GM19468 (cell line): ENCODE data around the gene PBX3.

ENCODE experiments used
- ATAC-seq: cut with Tn5 transposase; IDR thresholded peaks from one replicate; pipeline ENCODE4 v1.9.1; 2021; ENCODE audit warnings: mild to moderate bottlenecking, moderate library complexity, moderate number of reproducible peaks; ENCODE audit not compliant: unreplicated experiment; ENCODE audit errors: extremely low read depth

PBX3 gene

GRCh38 chr9:125929846-125930245, 182.7 kb downstream of the PBX3 start:
- ATAC-seq, result no peak

DNA sequence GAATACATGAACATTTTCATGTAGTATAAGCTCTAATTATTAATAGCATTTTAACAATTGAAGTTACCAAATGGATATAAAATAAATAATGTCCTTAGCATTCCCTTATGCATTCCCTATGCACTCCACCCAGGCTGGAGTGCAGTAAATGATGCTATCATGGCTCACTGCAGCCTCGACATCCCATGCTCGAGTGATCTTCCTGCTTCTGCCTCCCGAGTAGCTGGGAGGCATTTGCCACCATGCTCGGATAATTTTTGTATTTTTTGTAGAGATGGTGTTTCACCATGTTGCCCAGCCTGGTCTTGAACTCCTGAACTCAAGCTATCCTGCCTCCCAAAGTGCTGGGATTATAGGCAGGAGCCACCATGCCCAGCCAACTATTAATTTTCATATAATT, 184.0 kb downstream of the PBX3 start:
- no peak for ATAC-seq

DNA sequence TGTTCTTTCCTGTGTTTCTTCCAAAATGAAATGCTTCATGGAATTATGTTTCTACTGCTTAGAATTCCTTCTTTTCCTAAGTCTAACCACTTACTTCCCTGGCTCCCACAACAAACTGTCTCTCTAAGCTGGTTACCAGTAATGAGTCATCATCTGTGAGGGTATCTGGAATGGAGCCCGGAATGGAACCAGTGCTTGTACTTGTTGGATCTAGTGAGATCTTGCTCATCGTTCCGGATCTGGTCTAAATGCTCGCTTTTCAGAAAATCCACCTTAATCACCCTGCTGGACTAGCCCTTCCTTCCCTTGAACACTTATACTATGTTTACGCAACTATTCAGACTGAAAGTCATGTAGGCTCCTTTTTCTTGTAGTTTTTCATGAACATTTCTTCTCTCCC, 184.8 kb downstream of the PBX3 start:
- no peak for ATAC-seq

DNA sequence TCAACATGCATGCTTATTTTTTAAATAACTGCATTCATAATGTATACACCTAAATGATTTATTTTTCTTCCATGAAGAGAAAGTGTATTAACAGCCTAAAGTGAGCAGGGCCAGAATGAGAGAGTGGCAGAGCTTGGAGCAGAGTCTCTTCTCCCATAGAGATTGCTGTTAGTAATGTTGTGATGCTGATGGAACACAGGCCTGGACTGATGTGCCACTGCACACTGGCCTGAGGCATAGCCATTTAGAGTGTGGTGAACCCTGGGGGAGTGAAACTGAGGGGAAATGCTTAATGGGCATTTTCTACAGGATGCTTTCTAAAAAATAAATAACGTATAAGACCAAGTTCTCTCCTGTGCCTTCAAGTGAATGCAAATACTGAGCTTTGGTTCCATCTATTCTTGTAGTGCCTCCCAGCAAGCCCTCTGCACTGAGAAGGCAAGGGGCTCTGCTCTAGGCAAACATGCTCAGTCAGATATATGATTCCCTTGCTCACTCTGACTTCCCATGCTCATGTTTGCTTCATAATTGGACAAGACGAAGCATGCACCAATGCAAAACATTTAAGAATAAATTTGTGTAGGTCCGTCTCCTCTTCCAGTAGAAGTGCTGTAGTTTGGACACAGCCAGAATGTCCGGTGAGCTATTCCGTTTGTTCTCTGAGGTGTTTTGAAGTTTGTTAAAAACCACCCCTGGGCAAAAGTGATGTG, 185.7 kb downstream of the PBX3 start:
- no peak for ATAC-seq

GRCh38 chr9:125942125-125942524, 195.0 kb downstream of the PBX3 start:
- ATAC-seq, result no peak

DNA sequence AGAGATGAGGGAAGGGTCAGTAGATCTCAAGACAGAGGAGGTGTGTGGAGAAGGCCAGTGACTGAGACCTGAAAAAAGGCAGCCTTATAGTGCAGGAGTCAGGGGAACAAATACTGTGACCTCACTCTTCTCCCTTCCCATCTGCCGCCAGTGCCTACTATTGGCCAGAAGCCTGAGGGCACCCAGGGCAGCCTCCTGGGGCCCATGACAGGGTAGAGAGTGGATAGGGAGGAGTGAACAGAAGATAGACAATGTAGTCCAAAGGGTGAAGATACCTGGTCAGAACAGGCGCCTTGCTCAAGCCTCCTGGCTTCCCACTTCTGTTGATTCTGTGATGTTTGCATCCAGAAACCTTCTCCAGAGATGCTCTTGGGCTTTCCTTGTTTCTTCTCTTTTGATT, 196.7 kb downstream of the PBX3 start:
- ATAC-seq, result no peak

DNA sequence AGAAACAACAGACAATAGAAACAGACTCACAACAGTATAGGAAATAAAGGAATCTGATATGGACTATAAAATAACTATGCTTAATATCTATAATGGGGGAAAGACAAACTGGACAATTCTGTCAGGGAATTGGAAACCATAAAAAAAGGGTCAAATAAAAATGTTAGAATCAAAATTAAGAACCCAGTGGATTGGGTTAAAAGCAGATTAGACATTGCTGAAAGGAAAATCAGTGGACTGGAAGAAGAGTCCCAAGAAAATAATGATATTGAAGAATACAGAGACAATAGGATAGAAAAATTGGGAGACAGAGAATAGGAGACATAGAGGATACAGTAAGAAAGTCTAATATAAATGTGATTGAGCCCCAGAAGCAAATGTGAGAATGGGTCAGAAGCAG, 199.2 kb downstream of the PBX3 start:
- ATAC-seq, result no peak

DNA sequence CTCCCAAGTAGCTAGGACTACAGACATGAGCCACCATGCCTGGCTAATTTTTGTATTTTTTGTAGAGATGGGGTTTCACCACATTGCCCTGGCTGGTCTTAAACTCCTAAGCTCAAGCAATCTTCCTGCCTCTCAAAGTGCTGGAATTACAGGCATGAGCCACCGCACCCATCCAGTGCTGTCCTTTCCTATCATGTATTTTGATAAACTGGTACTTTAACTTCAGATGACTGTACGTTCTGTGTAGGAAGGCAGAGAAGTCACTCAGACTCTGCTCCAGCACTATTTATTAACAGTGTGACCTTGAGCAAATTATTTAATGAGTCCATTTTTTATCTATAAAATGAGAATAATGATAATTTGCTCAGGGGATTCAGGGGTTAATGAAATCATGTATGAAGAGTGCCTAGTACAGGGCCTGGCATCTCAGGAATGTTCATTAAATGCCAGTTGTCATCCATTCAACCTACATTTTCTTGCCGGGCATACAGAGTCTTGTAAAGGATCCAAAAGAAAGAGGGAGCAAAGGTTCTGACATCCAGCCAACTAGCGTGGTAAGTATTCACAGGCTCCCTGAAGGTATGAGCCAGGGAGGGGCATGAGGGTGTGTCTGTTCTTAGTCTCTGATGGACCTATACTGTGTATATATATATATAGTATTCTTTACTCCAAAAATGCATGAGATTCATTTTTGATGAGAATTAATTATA, 201.9 kb downstream of the PBX3 start:
- no peak for ATAC-seq

DNA sequence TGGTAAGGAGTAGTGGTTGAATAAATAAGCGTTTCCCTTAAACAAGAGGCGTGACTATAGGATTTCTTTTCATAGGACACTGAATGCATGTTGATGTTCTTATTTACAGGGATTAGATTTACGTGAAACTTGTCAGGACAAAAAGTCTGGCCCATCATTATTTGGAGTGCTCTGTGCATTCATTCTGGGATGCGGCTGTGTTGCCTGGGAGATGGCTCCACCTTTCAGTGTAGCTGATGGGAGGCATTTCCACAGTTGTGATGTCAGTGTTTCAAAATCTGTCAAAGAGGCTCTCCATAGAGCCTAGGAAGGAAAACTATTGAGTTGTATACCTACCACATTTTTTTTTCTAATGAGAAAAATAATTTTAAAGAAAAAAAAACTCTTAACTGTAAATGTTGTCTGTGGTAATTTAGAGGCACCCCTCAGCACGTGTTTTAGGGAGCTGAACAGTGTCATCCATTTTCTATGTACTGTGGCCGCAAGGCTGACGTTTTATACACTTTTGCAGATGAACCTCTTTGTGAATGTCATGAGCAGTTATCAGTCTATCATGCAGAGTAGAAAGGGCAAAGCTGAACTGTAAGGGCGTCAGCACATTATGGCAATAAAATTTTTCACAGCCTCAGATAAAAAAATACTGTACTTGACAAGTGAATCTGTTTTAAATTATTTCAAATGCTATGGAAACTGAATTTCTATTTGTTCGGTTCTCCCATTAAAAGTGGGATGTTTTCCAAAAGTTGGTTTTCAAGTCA, 202.7 kb downstream of the PBX3 start:
- no peak for ATAC-seq

- ATAC-seq, result no peak
Observed at GRCh38 chr9:125950880-125951471, 203.8 kb downstream of the PBX3 start.

- no peak for ATAC-seq
Observed at GRCh38 chr9:125953314-125954019, 206.3 kb downstream of the PBX3 start.

DNA sequence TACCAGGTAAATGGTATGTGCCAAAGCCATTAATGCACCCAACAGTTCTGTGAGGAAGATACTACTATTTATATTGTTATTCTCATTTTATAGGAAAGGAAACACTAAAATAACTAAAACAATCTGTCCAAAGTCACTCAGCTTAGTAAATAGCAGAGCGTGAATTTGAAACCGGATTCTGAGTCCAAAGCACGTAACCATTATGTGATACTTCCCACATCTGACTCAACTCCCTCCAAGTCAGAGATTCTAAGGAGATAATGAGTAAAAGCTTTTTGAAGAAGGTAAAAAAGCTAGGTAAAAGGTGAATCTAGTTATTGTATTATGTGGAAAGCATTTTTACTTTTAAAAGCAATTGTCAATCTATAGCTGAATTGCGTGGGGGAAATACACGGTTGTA, 208.9 kb downstream of the PBX3 start:
- ATAC-seq, result no peak

DNA sequence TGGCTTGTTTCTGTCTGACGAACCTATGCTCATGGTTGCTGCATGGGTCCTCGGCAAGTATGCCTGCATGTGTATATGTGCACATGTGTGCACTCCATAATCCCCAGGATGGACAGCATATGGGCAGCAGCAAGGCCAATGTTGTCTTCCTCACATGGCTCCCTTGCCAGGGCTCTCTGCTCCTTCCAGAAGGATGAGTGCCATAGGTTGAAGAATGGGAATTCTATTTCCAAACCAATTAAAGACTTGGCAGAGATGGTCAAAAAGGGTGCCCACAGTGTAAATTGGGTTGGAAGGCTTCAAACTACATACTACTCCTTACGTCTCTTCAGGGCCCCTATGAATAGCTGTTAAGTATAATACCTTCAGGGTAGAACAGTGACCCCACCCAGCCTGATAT, 212.1 kb downstream of the PBX3 start:
- ATAC-seq, result no peak

GRCh38 chr9:125959951-125960619, 212.9 kb downstream of the PBX3 start:
- ATAC-seq, result no peak

DNA sequence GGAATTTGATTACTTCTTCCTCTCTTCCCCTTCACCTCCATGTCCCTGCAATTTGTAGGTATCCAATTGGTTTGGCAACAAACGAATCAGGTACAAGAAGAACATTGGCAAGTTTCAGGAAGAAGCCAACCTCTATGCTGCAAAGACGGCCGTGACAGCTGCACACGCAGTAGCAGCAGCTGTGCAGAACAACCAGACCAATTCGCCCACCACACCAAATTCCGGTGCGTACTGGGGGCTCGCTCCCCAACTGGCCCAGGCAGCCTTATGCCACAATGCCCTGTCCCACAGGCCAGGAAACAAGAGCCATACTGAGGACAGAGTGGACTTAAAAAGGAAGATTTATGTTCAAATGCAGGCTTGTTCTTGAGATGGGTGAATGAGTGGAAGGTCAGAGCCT, 213.5 kb downstream of the PBX3 start:
- ATAC-seq, result no peak

GRCh38 chr9:125961072-125961471, 213.9 kb downstream of the PBX3 start:
- ATAC-seq, result no peak

DNA sequence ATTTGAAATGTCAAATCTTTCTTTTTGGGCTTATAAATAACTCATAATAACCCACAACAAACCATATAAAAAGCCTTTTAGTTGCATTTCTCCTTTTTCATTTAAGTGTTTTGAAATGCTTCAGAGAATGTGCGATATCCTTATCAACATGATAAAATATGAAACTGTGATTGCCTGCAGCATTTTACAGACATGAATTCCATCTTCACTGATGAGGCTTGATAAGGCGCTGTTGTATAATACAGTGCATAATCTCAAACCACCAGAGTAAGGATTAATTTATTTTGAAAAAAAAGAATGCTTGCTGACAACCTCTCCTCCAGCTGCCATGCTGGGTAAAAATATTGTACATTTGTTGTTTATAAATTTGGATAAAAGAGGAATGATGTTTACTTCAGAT, 216.8 kb downstream of the PBX3 start:
- ATAC-seq, result no peak

DNA sequence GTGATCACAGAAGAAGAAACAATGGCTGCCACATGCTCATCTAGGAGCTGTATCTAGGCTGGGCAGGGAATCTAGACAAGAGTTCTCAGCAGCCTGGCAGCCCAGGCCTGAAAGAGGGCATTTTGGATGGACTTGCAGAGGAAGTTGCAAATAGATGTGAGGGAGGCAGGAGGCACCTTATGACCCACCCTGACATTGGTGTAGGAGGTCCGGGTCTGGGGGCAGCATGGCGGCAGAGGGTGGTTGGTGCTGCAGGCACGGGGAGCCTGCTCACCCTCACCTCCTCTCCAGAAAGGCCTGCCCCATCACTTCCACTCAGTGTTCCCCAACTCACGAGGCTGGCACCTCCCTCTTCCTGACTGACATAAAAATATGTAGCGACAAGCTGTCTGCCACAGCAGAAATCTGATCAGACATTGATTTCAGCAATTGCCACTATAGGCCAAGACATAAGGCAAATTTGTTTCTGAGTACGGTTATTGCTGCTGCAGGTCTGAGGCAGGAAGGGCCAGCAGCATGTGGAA, 217.6 kb downstream of the PBX3 start:
- ATAC-seq, result no peak

DNA sequence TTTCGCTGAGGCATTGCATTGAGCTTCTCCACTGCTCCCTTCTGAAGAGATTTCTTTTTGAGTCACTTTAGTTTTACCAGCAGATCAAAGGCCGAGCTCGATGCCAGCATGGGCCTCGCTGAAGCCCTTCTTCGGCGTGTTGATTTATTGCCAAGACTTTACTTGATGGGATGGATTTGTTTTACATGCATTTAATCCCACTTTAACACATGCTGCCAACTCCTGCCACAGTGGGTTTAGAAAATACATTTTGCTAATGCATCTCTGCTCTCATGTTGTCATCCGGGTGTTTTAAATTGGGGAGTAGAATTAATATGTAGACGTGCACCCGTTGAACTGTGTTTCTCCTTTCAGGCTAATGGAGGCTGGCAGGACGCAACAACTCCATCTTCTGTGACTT, 218.3 kb downstream of the PBX3 start:
- ATAC-seq, result no peak

DNA sequence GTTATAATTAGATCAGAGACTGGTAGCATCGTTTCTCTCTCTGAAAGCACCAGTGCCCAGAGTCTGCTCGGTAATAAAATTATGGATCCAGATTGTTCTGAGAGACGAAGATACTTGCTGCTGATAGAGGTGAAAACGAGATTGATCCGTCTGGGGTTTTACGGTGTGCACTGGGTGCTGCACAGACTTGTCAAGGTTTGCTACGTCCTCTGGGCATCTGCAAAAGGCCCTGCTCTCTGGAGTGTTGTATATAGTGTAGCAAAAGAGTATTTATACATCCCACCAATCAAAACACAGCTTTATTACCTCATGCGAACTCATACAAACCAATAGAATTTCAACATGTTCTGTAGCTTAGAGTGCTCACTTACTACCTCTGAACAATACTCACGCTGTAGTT, 219.3 kb downstream of the PBX3 start:
- no peak for ATAC-seq
